Loucy (cell line): Measurements from ENCODE around the gene SWI5.

Experiments
- H2AFZ ChIP-seq: fragments of 200-600 bp; sonication (generic); 2 replicates; pipeline ENCODE4 v1.6.0; 2016; ENCODE audit warnings: antibody characterized with exemption, mild to moderate bottlenecking, low read length, moderate library complexity
- H3F3A ChIP-seq: fragments of 200-600 bp; 2 replicates; pipeline ENCODE4 v1.6.0; 2016; ENCODE audit warnings: antibody characterized with exemption, low read depth, mild to moderate bottlenecking
- H3K27me3 ChIP-seq: fragments of 200-600 bp; sonication (generic); 2 replicates; pipeline ENCODE4 v1.6.1; 2014; ENCODE audit warnings: low read length, mild to moderate bottlenecking; ENCODE audit not compliant: insufficient read depth, poor library complexity, severe bottlenecking
- H3K36me3 ChIP-seq: fragments of 200-600 bp; sonication (generic); 2 replicates; pipeline ENCODE4 v1.6.1; 2016; ENCODE audit warnings: low read length; ENCODE audit not compliant: insufficient read depth
- H3K4me1 ChIP-seq: fragments of 200-600 bp; sonication (generic); 2 replicates; pipeline ENCODE4 v1.5.1; 2014; ENCODE audit warnings: low read length, mild to moderate bottlenecking; ENCODE audit not compliant: insufficient read depth, poor library complexity, severe bottlenecking
- H3K4me2 ChIP-seq: fragments of 200-600 bp; sonication (generic); 2 replicates; pipeline ENCODE4 v1.6.0; 2014; ENCODE audit warnings: antibody characterized with exemption, low read length, low read depth, mild to moderate bottlenecking; ENCODE audit not compliant: poor library complexity, severe bottlenecking
- H3K4me3 ChIP-seq: fragments of 200-600 bp; sonication (generic); 2 replicates; pipeline ENCODE4 v1.5.1; 2014; ENCODE audit warnings: low read length, mild to moderate bottlenecking, mixed read lengths; ENCODE audit not compliant: poor library complexity, severe bottlenecking
- H3K79me2 ChIP-seq: fragments of 200-600 bp; sonication (generic); 2 replicates; pipeline ENCODE4 v1.6.1; 2014; ENCODE audit warnings: low read length; ENCODE audit not compliant: insufficient read depth
- H3K9ac ChIP-seq: fragments of 200-600 bp; sonication (generic); 2 replicates; pipeline ENCODE4 v1.6.0; 2014; ENCODE audit warnings: mild to moderate bottlenecking, low read depth, low read length, moderate library complexity; ENCODE audit not compliant: poor library complexity, severe bottlenecking
- H3K9me2 ChIP-seq: fragments of 200-600 bp; sonication (generic); replicated peaks from 2 replicates; pipeline ENCODE4 v1.6.1; 2016; ENCODE audit warnings: low read depth, low read length, mixed read lengths
- H3K9me3 ChIP-seq: fragments of 200-600 bp; sonication (generic); 2 replicates; pipeline ENCODE4 v1.6.1; 2014; ENCODE audit warnings: mild to moderate bottlenecking, antibody characterized with exemption, low read length, low read depth; ENCODE audit not compliant: insufficient read depth
- H4K20me1 ChIP-seq: fragments of 200-600 bp; sonication (generic); 2 replicates; pipeline ENCODE4 v1.6.0; 2014; ENCODE audit warnings: antibody characterized with exemption, low read length, mild to moderate bottlenecking; ENCODE audit not compliant: insufficient read depth, poor library complexity, severe bottlenecking
- CTCF ChIP-seq: fragments of 200-600 bp; sonication (generic); conservative IDR thresholded peaks from 2 replicates; pipeline ENCODE4 v1.5.1; 2014; ENCODE audit warnings: mild to moderate bottlenecking, antibody characterized with exemption, low read length
- EZH2phosphoT487 ChIP-seq: fragments of 200-600 bp; IDR thresholded peaks from 2 replicates; pipeline ENCODE4 v1.6.1; 2018; ENCODE audit warnings: antibody characterized with exemption, mild to moderate bottlenecking, moderate library complexity, borderline replicate concordance

The SWI5 gene

GRCh38 chr9:128286440-128286839 lies 10.4 kb downstream of the SWI5 start:
- no peaks in the 10 kb centered on the region for H3F3A ChIP-seq
- H3K9me2 ChIP-seq: no peaks in the 10 kb centered on the region
- peaks cover 4% of the 10 kb centered on the region for H3K4me1 ChIP-seq
- H3K4me2 ChIP-seq: no peak overlapping the region
- no peaks in the 10 kb centered on the region for H3K27me3 ChIP-seq
- H3K4me3 ChIP-seq: no peak overlapping the region
- TF ChIP-seq EZH2phosphoT487: no peak
- no peak for TF ChIP-seq CTCF
- no peak overlapping the region for H3K9ac ChIP-seq
- no peaks in the 10 kb centered on the region for H4K20me1 ChIP-seq
- H3K79me2 ChIP-seq: no peaks in the 10 kb centered on the region
- H3K36me3 ChIP-seq: no peaks in the 10 kb centered on the region
- H2AFZ ChIP-seq: no peak overlapping the region
- no peaks in the 10 kb centered on the region for H3K9me3 ChIP-seq

- no peaks in the 10 kb centered on the region for H3K79me2 ChIP-seq
- H3F3A ChIP-seq: no peaks in the 10 kb centered on the region
- no peak for TF ChIP-seq CTCF
- TF ChIP-seq EZH2phosphoT487: no peak
- no peak overlapping the region for H3K4me2 ChIP-seq
- peaks cover 4% of the 10 kb centered on the region for H3K4me1 ChIP-seq
- no peaks in the 10 kb centered on the region for H3K36me3 ChIP-seq
- H3K9ac ChIP-seq: no peak overlapping the region
- no peaks in the 10 kb centered on the region for H3K9me3 ChIP-seq
- no peak overlapping the region for H2AFZ ChIP-seq
- H3K4me3 ChIP-seq: no peak overlapping the region
- H3K27me3 ChIP-seq: no peaks in the 10 kb centered on the region
- no peaks in the 10 kb centered on the region for H4K20me1 ChIP-seq
- H3K9me2 ChIP-seq: no peaks in the 10 kb centered on the region
These were observed 12.4 kb downstream of the SWI5 start for GRCh38 chr9:128288273-128289004.

- H3K79me2 ChIP-seq: no peaks in the 10 kb centered on the region
- H2AFZ ChIP-seq: no peak overlapping the region
- H3K4me2 ChIP-seq: no peak overlapping the region
- no peak overlapping the region for H3K4me3 ChIP-seq
- TF ChIP-seq EZH2phosphoT487: no peak
- TF ChIP-seq CTCF: no peak
- H4K20me1 ChIP-seq: no peaks in the 10 kb centered on the region
- H3F3A ChIP-seq: no peaks in the 10 kb centered on the region
- no peak overlapping the region for H3K9ac ChIP-seq
- no peaks in the 10 kb centered on the region for H3K9me2 ChIP-seq
- no peaks in the 10 kb centered on the region for H3K9me3 ChIP-seq
- no peaks in the 10 kb centered on the region for H3K36me3 ChIP-seq
- H3K27me3 ChIP-seq: no peaks in the 10 kb centered on the region
- peaks cover 4% of the 10 kb centered on the region for H3K4me1 ChIP-seq
These were observed 15.9 kb downstream of the SWI5 start for GRCh38 chr9:128292009-128292408.
